ENCODE results near the gene ROGDI. TPM values are rescaled to one million over a fixed set of nuclear protein-coding genes. Genes with fewer than 3 reads are reported as not detected.
"Not testable (repeated sequence)": the region's sequence is repeated elsewhere in the genome, so short reads cannot be mapped to it uniquely, and the experiment has no call there.

ROGDI gene
- total and polyA plus RNA-seq, 2 donors (not counting 3 experiments of a cell fraction or from before 2014, with no cell fraction given): 12.0 to 36.9 TPM

- CTCF ChIA-PET: interaction anchor here (0.6 kb wide), 1 partner anchor 17 kb away, joined by 3 read pairs; no protein-coding TSS in a partner anchor
- Histone ChIP-seq H3K9me3 (replicated peaks; ENCODE audit: control insufficient read depth, insufficient read depth, low read length) (no peaks in the 10 kb centered on the region), H3K9ac (replicated peaks; ENCODE audit: extremely low read depth, insufficient read depth, low read length) (no peak overlapping the region), H3K4me2 (ENCODE audit: insufficient read depth, low read length) (no peak overlapping the region), H4K20me1 (replicated peaks; ENCODE audit: control insufficient read depth, extremely low read depth, insufficient read depth, low read length) (no peaks in the 10 kb centered on the region), H2AFZ (ENCODE audit: low read depth, low read length) (no peak overlapping the region), H3K79me2 (ENCODE audit: control insufficient read depth, insufficient read depth, low read length) (no peaks in the 10 kb centered on the region), H3K9me1 (replicated peaks; ENCODE audit: control insufficient read depth, extremely low read depth, insufficient read depth, low read length) (no peaks in the 10 kb centered on the region), H3K27ac (ENCODE audit: insufficient read depth, low read depth, low read length) (no peak overlapping the region), H3K4me1 (ENCODE audit: control insufficient read depth, extremely low read depth, insufficient read depth, low read length) (no peaks in the 10 kb centered on the region), H3K4me3 (replicated peaks in 1 of 3; ENCODE audit: insufficient read depth in 1 of 3, low read depth in 1 of 3, low read length in 3 of 3) (no peak overlapping the region), H3K36me3 (ENCODE audit: control insufficient read depth in 2 of 2, extremely low read depth in 1 of 2, insufficient read depth in 2 of 2, low read length in 2 of 2) (no peaks in the 10 kb centered on the region), H3K27me3 (ENCODE audit: control insufficient read depth in 2 of 2, insufficient read depth in 2 of 2, low read length in 2 of 2) (no peaks in the 10 kb centered on the region)
- dilution Hi-C loops (cut with MboI; ENCODE audit: extremely low pct_ligation_motif_present, low sequenced_read_pairs) (no loop called here), intact Hi-C loops (cut with micrococcal nuclease) (no loop called here)
- no peak for FAIRE-seq
- BruUV-seq (replicated peaks): no TSS peak
- TF ChIP-seq JUN (IDR thresholded peaks at IDR 0.05; ENCODE audit: borderline replicate concordance, insufficient read depth, insufficient read length, low read depth) (no peak), FOS (IDR thresholded peaks at IDR 0.05; ENCODE audit: borderline replicate concordance, insufficient read depth, low read length) (no peak), MYC (IDR thresholded peaks at IDR 0.05; ENCODE audit: low read depth, low read length) (no peak), GATA2 (IDR thresholded peaks at IDR 0.05; ENCODE audit: insufficient read depth, insufficient read length, low read depth, low read length) (no peak), EZH2 (IDR thresholded peaks at IDR 0.05; ENCODE audit: borderline replicate concordance, low read depth, low read length, severe bottlenecking) (no peak), CTCF (IDR thresholded peaks at IDR 0.05; ENCODE audit: extremely low read depth in 1 of 2, insufficient read depth in 1 of 2, low read depth in 1 of 2, low read length in 2 of 2) (no peak), POLR2A (IDR thresholded peaks at IDR 0.05; ENCODE audit: low read depth, low read length) (no peak), MAX (IDR thresholded peaks at IDR 0.05; ENCODE audit: insufficient read depth, insufficient read length) (no peak), POLR2AphosphoS5 (IDR thresholded peaks at IDR 0.05; ENCODE audit: insufficient read depth, low read depth, low read length) (no peak)
- no peak for DNase-seq (ENCODE audit: low read depth, low spot score)
- POLR2A ChIA-PET: no interaction called here
Measured at GRCh38 chr16:4785758-4786433, 16.5 kb downstream of the ROGDI start.

GRCh38 chr16:4784444-4784987, 17.9 kb downstream of the ROGDI start:
- CTCF ChIA-PET; H3K4me1 ChIP-seq (ENCODE audit: control insufficient read depth, extremely low read depth, insufficient read depth, low read length); H3K9me3 ChIP-seq (replicated peaks; ENCODE audit: control insufficient read depth, insufficient read depth, low read length); DNase-seq (ENCODE audit: low read depth, low spot score); H3K79me2 ChIP-seq (ENCODE audit: control insufficient read depth, insufficient read depth, low read length); intact Hi-C loops (cut with micrococcal nuclease); H4K20me1 ChIP-seq (replicated peaks; ENCODE audit: control insufficient read depth, extremely low read depth, insufficient read depth, low read length); dilution Hi-C loops (cut with MboI; ENCODE audit: extremely low pct_ligation_motif_present, low sequenced_read_pairs); H3K9me1 ChIP-seq (replicated peaks; ENCODE audit: control insufficient read depth, extremely low read depth, insufficient read depth, low read length); POLR2A ChIA-PET; BruUV-seq (replicated peaks); H3K4me3 ChIP-seq (replicated peaks in 1 of 3; ENCODE audit: insufficient read depth in 1 of 3, low read depth in 1 of 3, low read length in 3 of 3); FAIRE-seq; H3K27ac ChIP-seq (ENCODE audit: insufficient read depth, low read depth, low read length); H3K36me3 ChIP-seq (ENCODE audit: control insufficient read depth in 2 of 2, extremely low read depth in 1 of 2, insufficient read depth in 2 of 2, low read length in 2 of 2); H2AFZ ChIP-seq (ENCODE audit: low read depth, low read length); H3K4me2 ChIP-seq (ENCODE audit: insufficient read depth, low read length); H3K9ac ChIP-seq (replicated peaks; ENCODE audit: extremely low read depth, insufficient read depth, low read length); H3K27me3 ChIP-seq (ENCODE audit: control insufficient read depth in 2 of 2, insufficient read depth in 2 of 2, low read length in 2 of 2): not testable (repeated sequence)
